H1 (cell line): ENCODE data around the gene DEFB131A. TPM values are rescaled to one million over a fixed set of nuclear protein-coding genes. Genes with fewer than 3 reads are reported as not detected.
"Not testable (repeated sequence)": the region's sequence is repeated elsewhere in the genome, so short reads cannot be mapped to it uniquely, and the experiment has no call there.

Experiments
- CTCF ChIA-PET: fragments of 300-600 bp; sonication (Branson Sonifier 250); formaldehyde crosslinking; loops from one replicate; lab custom pipeline; 2021; ENCODE audit not compliant: partially characterized antibody; lab: Charles Lee
- POLR2A ChIA-PET: fragments of 300-600 bp; sonication (Branson Sonifier 250); formaldehyde crosslinking; loops from one replicate; lab custom pipeline; 2021; ENCODE audit warnings: inconsistent platforms; ENCODE audit not compliant: partially characterized antibody; lab: Charles Lee
- DNase-seq, 2 experiments: peaks; one replicate each; pipeline versions ENCODE4 v3.0.0 to v3.0.0-alpha.2; 2010 to 2022; ENCODE audit warnings: low spot score in 2 of 2, low read depth in 1 of 2, mixed read lengths in 1 of 2
- FAIRE-seq: peaks from 2 replicates; lab custom pipeline; 2011; peaks lifted over from hg19 to GRCh38; lab: Jason Lieb, UNC
- H2AFZ ChIP-seq: 2 replicates; pipeline ENCODE4 v1.8.1; 2012; ENCODE audit warnings: low read length, inconsistent platforms
- H2AK5ac ChIP-seq: 2 replicates; pipeline ENCODE4 v1.6.1; 2013; ENCODE audit warnings: low read depth, low read length
- H2BK120ac ChIP-seq: replicated peaks from 2 replicates; pipeline ENCODE3; 2013; ENCODE audit warnings: low read depth, low read length, inconsistent platforms
- H2BK12ac ChIP-seq: 2 replicates; pipeline ENCODE4 v1.6.1; 2013; ENCODE audit warnings: low read depth, low read length
- H2BK15ac ChIP-seq: 2 replicates; pipeline ENCODE4 v1.6.1; 2013; ENCODE audit warnings: low read length
- H2BK20ac ChIP-seq: 2 replicates; pipeline ENCODE4 v1.6.1; 2013; ENCODE audit warnings: low read length
- H2BK5ac ChIP-seq: 2 replicates; pipeline ENCODE4 v1.6.1; 2013; ENCODE audit warnings: low read depth, low read length
- H3K14ac ChIP-seq: 2 replicates; pipeline ENCODE4 v1.6.1; 2013; ENCODE audit warnings: inconsistent platforms; ENCODE audit not compliant: insufficient read length
- H3K18ac ChIP-seq: 2 replicates; pipeline ENCODE4 v1.6.1; 2013; ENCODE audit warnings: low read length; ENCODE audit errors: extremely low read depth
- H3K23ac ChIP-seq: 2 replicates; pipeline ENCODE4 v1.6.1; 2013; ENCODE audit warnings: inconsistent platforms; ENCODE audit not compliant: insufficient read length
- H3K23me2 ChIP-seq: 2 replicates; pipeline ENCODE4 v1.6.1; 2013; ENCODE audit warnings: low read depth, low read length
- H3K27ac ChIP-seq: 2 replicates; pipeline ENCODE4 v1.6.1; 2011; ENCODE audit warnings: low read depth, low read length, inconsistent platforms
- H3K27me3 ChIP-seq, 4 experiments: replicated peaks in 1 of 4; 1 replicate in 1 of 4; 2 replicates in 3 of 4; pipeline versions ENCODE4 v1.6.1 to v1.8.1; 2011 to 2013; ENCODE audit warnings: low read length in 3 of 4, mild to moderate bottlenecking in 3 of 4, inconsistent platforms in 2 of 4, mixed read lengths in 2 of 4, moderate library complexity in 1 of 4; ENCODE audit not compliant: control insufficient read depth in 3 of 4, insufficient read depth in 3 of 4; ENCODE audit errors: extremely low read depth in 1 of 4
- H3K36me3 ChIP-seq, 4 experiments: 2 replicates each; pipeline versions ENCODE4 v1.6.1 to v1.8.1; 2011 to 2013; ENCODE audit warnings: mild to moderate bottlenecking in 4 of 4, low read length in 3 of 4, moderate library complexity in 2 of 4, control low read depth in 1 of 4, inconsistent platforms in 1 of 4; ENCODE audit not compliant: insufficient read depth in 4 of 4, control insufficient read depth in 2 of 4
- H3K4ac ChIP-seq: replicated peaks from 2 replicates; pipeline ENCODE3; 2013; ENCODE audit warnings: low read length, low read depth, mixed read lengths, inconsistent platforms; ENCODE audit not compliant: insufficient read length
- H3K4me1 ChIP-seq, 4 experiments: replicated peaks in 1 of 4; 1 replicate in 1 of 4; 2 replicates in 3 of 4; pipeline versions ENCODE4 v1.6.1 to v1.8.1; 2011 to 2013; ENCODE audit warnings: low read length in 3 of 4, inconsistent platforms in 2 of 4, mixed read lengths in 1 of 4; ENCODE audit not compliant: insufficient read depth in 4 of 4, control insufficient read depth in 3 of 4
- H3K4me2 ChIP-seq, 2 experiments: 2 replicates each; pipeline versions ENCODE4 v1.6.1 to v1.8.1; 2011 to 2013; ENCODE audit warnings: low read depth in 2 of 2, low read length in 2 of 2, control low read depth in 1 of 2, inconsistent platforms in 1 of 2, mild to moderate bottlenecking in 1 of 2; ENCODE audit not compliant: insufficient read depth in 1 of 2
- H3K4me3 ChIP-seq, 4 experiments: fragments of 200-600, 300-600 bp in 1 of 4; sonication (generic), shearing (Covaris generic), sonication (Bioruptor Twin) in 1 of 4; 2 replicates each; pipeline versions ENCODE4 v1.5.1 to v1.8.1; 2011 to 2016; ENCODE audit warnings: low read length in 4 of 4, low read depth in 3 of 4, control low read depth in 2 of 4, inconsistent platforms in 2 of 4, mild to moderate bottlenecking in 2 of 4, mixed read lengths in 1 of 4, moderate library complexity in 1 of 4; ENCODE audit not compliant: insufficient read depth in 2 of 4; ENCODE audit errors: extremely low read depth in 1 of 4
- H3K56ac ChIP-seq: replicated peaks from 2 replicates; pipeline ENCODE3; 2013; ENCODE audit warnings: low read depth, mild to moderate bottlenecking, mixed read lengths, low read length, inconsistent platforms; ENCODE audit not compliant: insufficient read length
- H3K79me1 ChIP-seq: 2 replicates; pipeline ENCODE4 v1.6.1; 2013; ENCODE audit warnings: low read depth, low read length, control low read depth
- H3K79me2 ChIP-seq, 2 experiments: 2 replicates each; pipeline versions ENCODE4 v1.6.1 to v1.8.1; 2012 to 2013; ENCODE audit warnings: low read length in 2 of 2, mild to moderate bottlenecking in 2 of 2, inconsistent platforms in 1 of 2; ENCODE audit not compliant: insufficient read depth in 2 of 2, control insufficient read depth in 1 of 2
- H3K9ac ChIP-seq, 4 experiments: replicated peaks in 1 of 4; 1 replicate in 1 of 4; 2 replicates in 3 of 4; pipeline versions ENCODE4 v1.6.1 to v1.8.1; 2011 to 2013; ENCODE audit warnings: low read depth in 3 of 4, low read length in 3 of 4, control low read depth in 2 of 4, mild to moderate bottlenecking in 2 of 4, moderate library complexity in 2 of 4, inconsistent platforms in 1 of 4; ENCODE audit errors: extremely low read depth in 1 of 4
- H3K9me3 ChIP-seq, 2 experiments: 2 replicates each; pipeline versions ENCODE4 v1.6.1 to v1.8.1; 2012 to 2013; ENCODE audit warnings: mild to moderate bottlenecking in 2 of 2, moderate library complexity in 2 of 2, control low read depth in 1 of 2, inconsistent platforms in 1 of 2, low read depth in 1 of 2, low read length in 1 of 2, mixed read lengths in 1 of 2; ENCODE audit not compliant: insufficient read depth in 2 of 2
- H4K20me1 ChIP-seq, 2 experiments: replicated peaks in 1 of 2; 2 replicates each; pipeline versions ENCODE3 to v1.8.1; 2011 to 2013; ENCODE audit warnings: inconsistent platforms in 2 of 2, low read length in 2 of 2, mild to moderate bottlenecking in 1 of 2; ENCODE audit not compliant: insufficient read depth in 2 of 2, control insufficient read depth in 1 of 2
- H4K5ac ChIP-seq: 2 replicates; pipeline ENCODE4 v1.6.1; 2013; ENCODE audit warnings: low read length, low read depth, mixed read lengths, inconsistent platforms; ENCODE audit not compliant: insufficient read length
- H4K8ac ChIP-seq: 2 replicates; pipeline ENCODE4 v1.8.0; 2013; ENCODE audit warnings: mild to moderate bottlenecking, moderate library complexity, low read length, inconsistent platforms; ENCODE audit not compliant: insufficient read depth; ENCODE audit errors: extremely low read depth
- H4K91ac ChIP-seq: replicated peaks from 2 replicates; pipeline ENCODE3; 2013; ENCODE audit warnings: low read length, mixed read lengths, inconsistent platforms; ENCODE audit not compliant: insufficient read length
- WGBS, 2 experiments: shearing (Covaris generic) in 1 of 2; methylation state at CpG; one replicate each; pipeline versions ENCODE4 v1.1.6 to v1.1.7; 2013 to 2015; ENCODE audit warnings: low lambda C conversion rate in 2 of 2, mixed read lengths in 2 of 2, inconsistent platforms in 1 of 2, low coverage in 1 of 2, missing lambda C conversion rate in 1 of 2; ENCODE audit not compliant: insufficient replicate concordance in 2 of 2, insufficient coverage in 1 of 2, insufficient read length in 1 of 2; ENCODE audit errors: extremely low coverage in 1 of 2, missing lambda C conversion rate in 1 of 2; 5-methylcytosine and 5-hydroxymethylcytosine counted together
- polyA plus RNA-seq, 7 experiments: library from polyadenylated mRNA; depleted of rRNA in 3 of 7; stranded (reverse) in 5 of 7; unstranded in 2 of 7; fragments of >200 nt in 5 of 7; fragments of 200-250 nt in 2 of 7; gene quantifications; 1 replicate in 5 of 7; 2 replicates in 1 of 7; 4 replicates in 1 of 7; pipeline versions ENCODE4 v1.2.1 to v1.2.3, GENCODE V29; 2011 to 2013; ENCODE audit warnings: missing spikeins in 2 of 7, mixed read lengths in 2 of 7
- total RNA-seq: library from RNA; stranded (reverse); fragmentation: NEBNext Ultra II Directional; extraction: Animal tissue kit (Norgen Biotek cat#: 25700); gene quantifications from 2 replicates; pipeline ENCODE4 v1.2.1, GENCODE V29; 2021

DEFB131A gene
- total and polyA plus RNA-seq, 2 of the 8 experiments (the other 6 are each of a cell fraction or from before 2014, with no cell fraction given): not detected

GRCh38 chr4:9421884-9422455, 22.2 kb upstream of the DEFB131A start:
- H3K4me2 ChIP-seq, H3K18ac ChIP-seq, DNase-seq, H3K56ac ChIP-seq, H2BK15ac ChIP-seq, H3K27me3 ChIP-seq, H2BK12ac ChIP-seq, H2BK120ac ChIP-seq, H3K4me3 ChIP-seq, H3K27ac ChIP-seq, H3K79me2 ChIP-seq, H3K9ac ChIP-seq, H3K23me2 ChIP-seq, H3K23ac ChIP-seq, H3K36me3 ChIP-seq, H2BK20ac ChIP-seq, H3K4me1 ChIP-seq, H3K79me1 ChIP-seq, H4K8ac ChIP-seq, FAIRE-seq, H2AK5ac ChIP-seq, H4K91ac ChIP-seq, H4K20me1 ChIP-seq, CTCF ChIA-PET, H3K14ac ChIP-seq, H3K4ac ChIP-seq, H2AFZ ChIP-seq, H2BK5ac ChIP-seq, POLR2A ChIA-PET, H4K5ac ChIP-seq: not testable (repeated sequence)
- peaks cover 7 to 17% of the 10 kb centered on the region in 2 experiments; a peak in 2 of 4 replicates for H3K9me3 ChIP-seq
- WGBS, 2 experiments: 66% methylated on average over 6 of the region's 6 CpGs; no CpG with 5 or more reads in 1 of the 2 experiments

- H2BK12ac ChIP-seq, H3K27ac ChIP-seq, H3K23ac ChIP-seq, H3K18ac ChIP-seq, H2BK20ac ChIP-seq, DNase-seq, H3K36me3 ChIP-seq, FAIRE-seq, H4K5ac ChIP-seq, H3K4ac ChIP-seq, H2BK5ac ChIP-seq, H4K91ac ChIP-seq, H3K56ac ChIP-seq, POLR2A ChIA-PET, H3K23me2 ChIP-seq, H3K79me2 ChIP-seq, H4K8ac ChIP-seq, H3K27me3 ChIP-seq, H3K4me2 ChIP-seq, H3K14ac ChIP-seq, H3K79me1 ChIP-seq, H3K9ac ChIP-seq, H2BK15ac ChIP-seq, H2BK120ac ChIP-seq, H3K4me1 ChIP-seq, H4K20me1 ChIP-seq, H2AK5ac ChIP-seq, H3K4me3 ChIP-seq, CTCF ChIA-PET, H2AFZ ChIP-seq: not testable (repeated sequence)
- 92% methylated on average over 1 of the region's 1 CpG; no CpG with 5 or more reads in 1 of the 2 experiments for WGBS, 2 experiments
- peaks cover 13 to 22% of the 10 kb centered on the region in 2 experiments; a peak in 2 of 4 replicates for H3K9me3 ChIP-seq
These were observed 18.3 kb upstream of the DEFB131A start for GRCh38 chr4:9425916-9426315.
